AG20443 (cell line): ENCODE results near the gene CHRNA9.
"Not testable (repeated sequence)": the region's sequence is repeated elsewhere in the genome, so short reads cannot be mapped to it uniquely, and the experiment has no call there.

Source experiments
- DNase-seq: peaks from one replicate; pipeline ENCODE4 v3.0.0; 2012; ENCODE audit warnings: low spot score, mixed read lengths

Gene CHRNA9

GRCh38 chr4:40334591-40335524, at the start of gene CHRNA9:
Gene CHRNA9 (plus strand): TSS chr4:40335333. CDS start chr4:40335468, 135 bp downstream.
- no peak for DNase-seq

- no peak for DNase-seq
These were observed 49.4 kb upstream of the CHRNA9 start for GRCh38 chr4:40285692-40286091.

GRCh38 chr4:40288566-40288965, 46.6 kb upstream of the CHRNA9 start:
- DNase-seq, result no peak

DNA sequence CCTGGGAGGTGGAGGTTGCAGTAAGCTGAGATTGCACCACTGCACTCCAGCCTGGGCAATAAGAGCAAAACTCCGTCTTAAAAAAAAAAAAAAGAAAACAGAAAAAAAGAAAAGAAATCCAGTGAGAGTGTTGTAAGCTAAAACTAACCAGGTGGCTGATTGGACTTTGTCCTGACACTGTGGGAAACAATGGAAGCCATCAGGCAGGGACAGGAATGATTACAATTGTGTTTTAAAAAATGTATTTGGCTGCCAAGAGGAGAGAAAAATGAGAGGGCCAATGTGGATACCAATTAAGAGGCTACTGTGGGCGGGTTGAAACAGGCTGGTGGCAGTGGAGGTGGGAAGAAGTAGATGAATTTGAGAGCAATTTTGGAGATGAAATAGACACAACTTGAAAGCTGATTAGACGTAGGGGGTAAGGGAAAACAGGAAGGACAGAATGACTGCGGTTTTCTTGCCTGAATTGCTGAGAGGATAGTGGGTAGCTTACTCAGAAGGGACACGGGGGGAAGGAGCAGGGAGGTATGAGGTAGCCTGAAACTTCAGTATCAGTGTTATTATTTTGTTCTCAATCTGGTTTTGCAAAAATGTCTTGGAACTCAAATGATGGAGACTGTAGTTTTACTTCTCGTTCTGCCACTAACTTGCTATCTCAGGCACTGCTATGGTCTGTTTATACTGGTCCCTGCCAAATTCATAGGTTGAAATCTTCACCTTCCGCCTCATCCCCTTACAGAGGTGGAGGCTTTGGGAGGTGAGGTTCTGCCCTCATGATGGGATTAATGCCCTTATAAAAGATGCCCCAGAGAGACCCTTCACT, 45.6 kb upstream of the CHRNA9 start:
- no peak for DNase-seq

DNA sequence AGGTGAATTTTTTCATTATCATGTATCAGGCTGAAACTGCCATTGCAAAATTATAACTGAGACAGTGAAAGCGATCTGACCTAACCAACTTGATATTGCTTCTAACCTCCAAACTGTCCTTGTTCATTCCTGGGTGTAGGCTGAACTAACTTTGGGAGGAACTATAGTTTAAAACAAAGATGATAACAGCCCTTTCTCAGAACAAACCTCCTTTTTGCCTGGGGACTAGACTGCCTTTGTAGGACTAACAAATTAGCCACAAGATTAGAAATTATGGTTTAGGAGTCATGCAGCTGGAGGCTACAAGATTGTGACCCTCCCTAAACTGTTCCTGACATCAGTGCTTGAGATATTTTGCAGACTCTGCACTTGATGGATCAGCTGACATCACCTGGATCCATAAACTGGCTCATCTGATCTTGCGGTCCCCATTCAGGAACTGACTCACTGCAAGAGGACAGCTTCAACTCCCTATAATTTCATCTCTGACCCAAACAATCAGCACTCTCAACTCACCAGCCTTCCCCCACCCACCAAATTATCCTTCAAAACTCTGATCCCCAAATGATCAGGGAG, 44.4 kb upstream of the CHRNA9 start:
- not testable (repeated sequence) for DNase-seq

- DNase-seq, result no peak
These were observed 42.8 kb upstream of the CHRNA9 start for GRCh38 chr4:40292313-40292759.

GRCh38 chr4:40294339-40294738, 40.8 kb upstream of the CHRNA9 start:
- DNase-seq, result no peak

DNA sequence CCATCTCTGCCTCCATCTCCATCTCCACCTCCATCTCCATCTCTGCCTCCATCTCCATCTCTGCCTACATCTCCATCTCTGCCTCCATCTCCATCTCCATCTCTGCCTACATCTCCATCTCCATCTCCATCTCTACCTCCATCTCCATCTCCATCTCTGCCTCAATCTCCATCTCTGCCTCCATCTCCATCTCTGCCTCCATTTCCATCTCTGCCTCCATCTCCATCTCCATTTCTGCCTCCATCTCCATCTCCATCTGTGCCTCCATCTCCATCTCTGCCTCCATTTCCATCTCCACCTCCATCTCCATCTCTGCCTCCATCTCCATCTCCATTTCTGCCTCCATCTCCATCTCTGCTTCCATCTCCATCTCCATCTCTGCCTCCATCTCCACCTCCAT, 40.1 kb upstream of the CHRNA9 start:
- DNase-seq, result not testable (repeated sequence)

DNA sequence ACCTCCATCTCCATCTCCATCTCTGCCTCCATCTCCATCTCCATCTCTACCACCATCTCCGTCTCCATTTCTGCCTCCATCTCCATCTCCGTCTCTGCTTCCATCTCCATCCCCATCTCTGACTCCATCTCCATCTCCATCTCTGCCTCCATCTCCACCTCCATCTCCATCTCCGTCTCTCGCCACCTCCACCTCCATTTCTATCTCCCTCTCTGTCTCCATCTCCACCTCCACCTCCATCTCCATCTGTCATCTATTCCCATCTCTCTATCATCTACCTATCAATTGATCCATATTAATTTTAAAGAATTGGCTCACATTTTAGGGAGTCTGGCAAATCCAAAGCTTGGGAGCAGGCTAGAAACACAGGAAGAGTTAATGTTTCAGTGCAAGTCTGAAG, 39.6 kb upstream of the CHRNA9 start:
- DNase-seq, result no peak

- DNase-seq, result no peak
These were observed 36.0 kb upstream of the CHRNA9 start for GRCh38 chr4:40299126-40299525.

GRCh38 chr4:40299811-40300292, 35.3 kb upstream of the CHRNA9 start:
- no peak for DNase-seq

GRCh38 chr4:40300371-40301162, 34.6 kb upstream of the CHRNA9 start:
- no peak for DNase-seq

DNA sequence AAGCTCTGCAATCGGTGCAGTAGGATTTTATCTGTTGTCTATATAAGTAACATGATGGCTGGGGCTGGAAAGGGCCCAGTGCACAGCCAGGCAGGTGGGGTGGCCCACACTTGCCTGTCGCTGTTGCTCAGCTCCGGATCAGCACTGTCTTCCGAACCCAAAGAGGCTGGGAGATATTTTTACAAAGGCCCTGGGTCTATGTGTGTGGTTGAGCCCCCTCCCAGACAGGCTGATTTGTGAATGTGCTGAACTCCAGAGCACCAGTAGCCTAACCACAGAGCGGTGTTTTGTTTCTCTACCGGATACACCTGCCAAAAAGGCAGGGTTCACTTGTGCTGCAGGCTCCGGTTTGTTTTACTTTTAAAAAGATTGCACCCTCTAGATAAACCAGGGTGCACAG, 33.5 kb upstream of the CHRNA9 start:
- no peak for DNase-seq

DNA sequence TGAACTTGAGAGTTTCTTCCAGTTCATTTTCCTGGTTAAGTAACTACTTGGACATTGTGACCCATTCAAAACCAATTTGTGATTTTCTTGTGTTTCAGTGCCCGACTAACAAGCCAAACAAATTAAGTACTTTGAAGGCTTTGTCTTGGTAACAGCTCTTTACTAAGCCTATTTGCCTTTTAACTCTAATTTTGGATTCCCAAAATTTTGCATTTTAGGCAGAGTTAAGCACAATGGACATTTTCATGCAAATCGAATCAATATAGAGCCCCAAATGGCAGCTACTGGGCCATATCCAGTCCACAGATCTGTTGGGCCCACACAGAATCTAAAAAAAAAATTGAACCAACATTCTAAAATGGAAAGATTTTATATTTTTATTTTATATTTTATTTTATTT, 31.4 kb upstream of the CHRNA9 start:
- no peak for DNase-seq

DNA sequence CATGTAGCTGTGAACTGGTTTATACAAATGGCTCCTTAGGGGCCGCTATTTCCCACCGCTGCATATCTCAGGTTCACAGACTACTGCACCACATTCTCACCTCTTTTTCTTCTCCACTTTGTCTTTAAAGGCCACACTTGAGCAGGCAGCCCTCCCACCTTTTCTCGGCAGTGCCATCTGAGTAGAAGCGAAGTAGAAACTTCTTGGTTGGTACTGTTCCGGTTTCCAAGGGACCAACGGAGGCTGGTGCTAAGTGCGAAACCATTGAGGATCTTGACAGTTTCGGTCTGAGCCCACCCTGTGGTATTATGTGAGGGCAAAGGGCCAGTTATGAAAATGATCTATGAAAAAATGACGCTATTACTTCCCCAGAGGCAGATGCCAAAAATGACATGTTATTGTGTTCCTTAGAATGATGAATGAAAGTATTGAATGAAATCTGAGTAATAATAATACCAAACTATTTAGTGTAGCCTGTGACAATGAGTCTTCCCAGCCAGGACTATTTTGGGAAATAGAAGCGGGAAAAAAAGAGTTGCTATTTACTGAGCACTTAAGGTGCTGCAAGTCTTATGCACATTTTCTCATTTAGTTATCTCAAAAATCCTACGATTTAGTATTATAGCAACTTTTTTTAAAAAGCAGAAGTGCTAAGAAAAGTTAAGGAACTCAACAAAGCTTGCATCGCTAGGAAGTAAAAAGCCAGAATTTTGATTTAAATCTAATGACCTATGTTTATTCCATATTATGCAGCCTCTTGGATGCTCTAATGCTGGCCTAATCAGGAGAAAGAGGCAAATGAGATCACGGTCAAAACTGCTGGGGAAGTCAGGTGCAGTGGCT, 29.6 kb upstream of the CHRNA9 start:
- DNase-seq, result no peak

- DNase-seq, result no peak
These were observed 28.9 kb upstream of the CHRNA9 start for GRCh38 chr4:40306226-40306625.

DNA sequence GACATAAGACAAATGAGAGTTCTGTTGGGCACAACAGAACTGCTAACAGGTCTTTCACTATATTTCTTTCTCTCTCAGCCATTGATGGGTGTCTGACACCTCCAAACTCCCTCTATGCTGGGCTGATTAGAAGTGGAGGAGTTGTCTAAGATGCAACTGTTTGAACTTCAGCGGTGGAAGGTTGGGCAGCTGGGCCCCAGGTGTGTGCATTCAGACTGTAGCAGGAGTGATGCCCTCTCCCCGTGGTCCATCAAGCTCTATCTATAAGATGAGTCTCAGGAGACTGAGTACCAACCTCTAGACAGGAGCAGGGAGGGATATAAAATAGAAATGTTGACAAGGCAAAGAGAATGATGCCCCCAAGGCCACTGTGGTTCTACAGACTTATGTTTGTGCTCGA, 28.2 kb upstream of the CHRNA9 start:
- no peak for DNase-seq

- no peak for DNase-seq
These were observed 27.3 kb upstream of the CHRNA9 start for GRCh38 chr4:40307627-40308497.

DNA sequence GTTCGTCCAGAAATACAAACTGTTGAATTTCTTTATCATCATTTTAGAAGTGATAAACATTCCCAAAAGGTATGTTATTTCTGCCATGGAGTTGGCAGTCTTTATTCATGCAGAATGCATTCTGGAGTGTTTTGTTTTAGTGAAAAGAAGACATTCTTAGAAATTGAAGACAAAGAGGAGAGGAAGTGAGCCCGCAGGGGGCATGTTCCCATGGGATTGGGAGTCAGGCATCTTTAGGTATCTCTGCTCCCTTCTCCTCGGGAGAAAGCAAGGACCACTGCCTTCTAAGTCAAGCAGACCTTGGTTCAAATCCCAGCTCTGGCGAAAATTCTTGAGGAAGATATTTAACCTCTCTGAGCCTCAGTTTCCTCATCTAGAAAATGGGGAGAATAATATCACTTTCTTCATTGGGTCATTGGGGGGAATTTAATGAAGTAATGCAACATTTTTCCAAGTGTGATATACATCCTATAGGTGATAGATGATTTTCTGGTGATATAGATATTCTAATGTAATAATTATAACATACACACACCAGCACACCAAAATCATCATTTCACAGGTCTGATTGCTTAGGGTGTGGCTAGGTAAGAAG, 26.5 kb upstream of the CHRNA9 start:
- DNase-seq, result no peak
